Activated CD4-positive, CD25-positive, alpha-beta regulatory T cell treated with anti-CD3 and anti-CD28 coated beads, Interleukin-2, amount 50 U/mL, for 16 hours (primary cell): ENCODE results near the gene DNTT.

Experiments
- DNase-seq: peaks from one replicate; pipeline ENCODE4 v3.0.0-alpha.2; 2020; ENCODE audit warnings: low read depth, low spot score

The DNTT gene

GRCh38 chr10:96309628-96310320 lies 5.5 kb downstream of the DNTT start:
- no peak for DNase-seq

GRCh38 chr10:96310321-96310669 lies 6.1 kb downstream of the DNTT start:
- no peak for DNase-seq

- no peak for DNase-seq
Measured at GRCh38 chr10:96311180-96311715, 7.0 kb downstream of the DNTT start.

GRCh38 chr10:96313344-96313743 lies 9.1 kb downstream of the DNTT start:
- DNase-seq: no peak

- DNase-seq: no peak
Measured at GRCh38 chr10:96317067-96317833, 13.0 kb downstream of the DNTT start.

GRCh38 chr10:96319754-96320474 lies 15.7 kb downstream of the DNTT start:
- DNase-seq: no peak

GRCh38 chr10:96321822-96322221 lies 17.6 kb downstream of the DNTT start:
- DNase-seq: no peak

GRCh38 chr10:96322275-96322674 lies 18.0 kb downstream of the DNTT start:
- no peak for DNase-seq

- no peak for DNase-seq
Measured at GRCh38 chr10:96324447-96324846, 20.2 kb downstream of the DNTT start.

- DNase-seq: no peak
Measured at GRCh38 chr10:96325719-96326373, 21.6 kb downstream of the DNTT start.

GRCh38 chr10:96327462-96327861 lies 23.2 kb downstream of the DNTT start:
- DNase-seq: no peak

- DNase-seq: no peak
Measured at GRCh38 chr10:96333101-96333500, 28.9 kb downstream of the DNTT start.

GRCh38 chr10:96334616-96335526 lies 30.6 kb downstream of the DNTT start:
- DNase-seq: no peak

GRCh38 chr10:96337106-96337505 lies 32.9 kb downstream of the DNTT start:
- DNase-seq: no peak

GRCh38 chr10:96338279-96338925 lies 34.2 kb downstream of the DNTT start:
- DNase-seq: no peak

- no peak for DNase-seq
Measured at GRCh38 chr10:96339383-96339782, 35.1 kb downstream of the DNTT start.

- peak; percentile 16 for DNase-seq
Measured at GRCh38 chr10:96339956-96340904, 36.0 kb downstream of the DNTT start.

GRCh38 chr10:96341219-96342182 lies 37.3 kb downstream of the DNTT start:
- no peak for DNase-seq
